Measurements from ENCODE around the gene AHDC1. TPM values are rescaled to one million over a fixed set of nuclear protein-coding genes. Genes with fewer than 3 reads are reported as not detected.

Gene AHDC1
- total and polyA plus RNA-seq, 2 donors (not counting 3 experiments of a cell fraction or from before 2014, with no cell fraction given): 7.0 to 32.1 TPM

DNA sequence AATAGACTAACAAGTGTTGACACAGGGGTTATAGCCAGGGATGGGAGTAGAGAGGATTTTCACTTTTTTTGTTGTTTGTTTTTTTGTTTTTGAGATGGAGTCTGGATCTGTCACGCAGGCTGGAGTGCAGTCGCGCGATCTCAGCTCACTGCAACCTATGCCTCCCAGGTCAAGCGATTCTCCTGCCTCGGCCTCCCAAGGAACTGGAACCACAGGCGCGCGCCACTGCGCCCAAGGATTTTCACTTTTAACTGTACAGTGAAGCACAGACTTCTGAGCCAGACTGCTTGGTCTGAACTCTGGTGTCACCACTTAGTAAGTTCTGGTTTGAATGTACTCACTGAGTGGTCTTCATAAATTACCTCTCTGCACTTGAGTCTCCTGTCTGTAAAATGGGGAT, 73.8 kb downstream of the AHDC1 start:
- Histone ChIP-seq H3K27me3 (ENCODE audit: control insufficient read depth in 2 of 2, insufficient read depth in 2 of 2, low read length in 2 of 2) (peaks cover 3 to 5% of the 10 kb centered on the region in 2 experiments), H4K20me1 (replicated peaks; ENCODE audit: control insufficient read depth, extremely low read depth, insufficient read depth, low read length) (no peaks in the 10 kb centered on the region), H3K9me3 (replicated peaks; ENCODE audit: control insufficient read depth, insufficient read depth, low read length) (no peaks in the 10 kb centered on the region), H3K79me2 (ENCODE audit: control insufficient read depth, insufficient read depth, low read length) (no peaks in the 10 kb centered on the region), H3K36me3 (ENCODE audit: control insufficient read depth in 2 of 2, extremely low read depth in 1 of 2, insufficient read depth in 2 of 2, low read length in 2 of 2) (peaks cover 0 to 8% of the 10 kb centered on the region in 2 experiments), H3K27ac (ENCODE audit: insufficient read depth, low read depth, low read length) (no peak overlapping the region), H3K9me1 (replicated peaks; ENCODE audit: control insufficient read depth, extremely low read depth, insufficient read depth, low read length) (no peaks in the 10 kb centered on the region), H3K4me2 (ENCODE audit: insufficient read depth, low read length) (no peak overlapping the region), H2AFZ (ENCODE audit: low read depth, low read length) (no peak overlapping the region), H3K4me3 (replicated peaks in 1 of 3; ENCODE audit: insufficient read depth in 1 of 3, low read depth in 1 of 3, low read length in 3 of 3) (no peak overlapping the region), H3K9ac (replicated peaks; ENCODE audit: extremely low read depth, insufficient read depth, low read length) (no peak overlapping the region), H3K4me1 (ENCODE audit: control insufficient read depth, extremely low read depth, insufficient read depth, low read length) (peaks cover 9% of the 10 kb centered on the region)
- dilution Hi-C loops (cut with MboI; ENCODE audit: extremely low pct_ligation_motif_present, low sequenced_read_pairs): no loop called here
- DNase-seq (ENCODE audit: low read depth, low spot score): no peak
- POLR2A ChIA-PET: no interaction called here
- intact Hi-C loops (cut with micrococcal nuclease): no loop called here
- no TSS peak for BruUV-seq (replicated peaks)
- TF ChIP-seq EZH2 (IDR thresholded peaks at IDR 0.05; ENCODE audit: borderline replicate concordance, low read depth, low read length, severe bottlenecking) (no peak), FOS (IDR thresholded peaks at IDR 0.05; ENCODE audit: borderline replicate concordance, insufficient read depth, low read length) (no peak), MYC (IDR thresholded peaks at IDR 0.05; ENCODE audit: low read depth, low read length) (no peak), JUN (IDR thresholded peaks at IDR 0.05; ENCODE audit: borderline replicate concordance, insufficient read depth, insufficient read length, low read depth) (no peak), GATA2 (IDR thresholded peaks at IDR 0.05; ENCODE audit: insufficient read depth, insufficient read length, low read depth, low read length) (no peak), POLR2AphosphoS5 (IDR thresholded peaks at IDR 0.05; ENCODE audit: insufficient read depth, low read depth, low read length) (no peak), POLR2A (IDR thresholded peaks at IDR 0.05; ENCODE audit: low read depth, low read length) (no peak)
- TF ChIP-seq, protein P1, sequence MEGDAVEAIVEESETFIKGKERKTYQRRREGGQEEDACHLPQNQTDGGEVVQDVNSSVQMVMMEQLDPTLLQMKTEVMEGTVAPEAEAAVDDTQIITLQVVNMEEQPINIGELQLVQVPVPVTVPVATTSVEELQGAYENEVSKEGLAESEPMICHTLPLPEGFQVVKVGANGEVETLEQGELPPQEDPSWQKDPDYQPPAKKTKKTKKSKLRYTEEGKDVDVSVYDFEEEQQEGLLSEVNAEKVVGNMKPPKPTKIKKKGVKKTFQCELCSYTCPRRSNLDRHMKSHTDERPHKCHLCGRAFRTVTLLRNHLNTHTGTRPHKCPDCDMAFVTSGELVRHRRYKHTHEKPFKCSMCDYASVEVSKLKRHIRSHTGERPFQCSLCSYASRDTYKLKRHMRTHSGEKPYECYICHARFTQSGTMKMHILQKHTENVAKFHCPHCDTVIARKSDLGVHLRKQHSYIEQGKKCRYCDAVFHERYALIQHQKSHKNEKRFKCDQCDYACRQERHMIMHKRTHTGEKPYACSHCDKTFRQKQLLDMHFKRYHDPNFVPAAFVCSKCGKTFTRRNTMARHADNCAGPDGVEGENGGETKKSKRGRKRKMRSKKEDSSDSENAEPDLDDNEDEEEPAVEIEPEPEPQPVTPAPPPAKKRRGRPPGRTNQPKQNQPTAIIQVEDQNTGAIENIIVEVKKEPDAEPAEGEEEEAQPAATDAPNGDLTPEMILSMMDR (IDR thresholded peaks at IDR 0.05; ENCODE audit: extremely low read depth in 1 of 2, insufficient read depth in 1 of 2, low read depth in 1 of 2, low read length in 2 of 2): no peak
- TF ChIP-seq, protein P2, sequence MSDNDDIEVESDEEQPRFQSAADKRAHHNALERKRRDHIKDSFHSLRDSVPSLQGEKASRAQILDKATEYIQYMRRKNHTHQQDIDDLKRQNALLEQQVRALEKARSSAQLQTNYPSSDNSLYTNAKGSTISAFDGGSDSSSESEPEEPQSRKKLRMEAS (IDR thresholded peaks at IDR 0.05; ENCODE audit: insufficient read depth, insufficient read length): no peak
- CTCF ChIA-PET: interaction anchor here (1.1 kb wide), 2 partner anchors 22 to 27 kb away, joined by 3 to 7 read pairs; no protein-coding TSS in a partner anchor
- no peak for FAIRE-seq
